Neural progenitor cell (in vitro differentiated cells): ENCODE results near the gene UFC1. TPM values are rescaled to one million over a fixed set of nuclear protein-coding genes. Genes with fewer than 3 reads are reported as not detected.

Experiments
- DNase-seq: peaks from one replicate; pipeline ENCODE4 v3.0.0-alpha.2; 2016; ENCODE audit warnings: low spot score
- H2AFZ ChIP-seq: fragments of 200-600 bp; sonication (generic); replicated peaks from 2 replicates; pipeline ENCODE4 v1.6.1; 2016; ENCODE audit warnings: antibody characterized with exemption
- H3F3A ChIP-seq: fragments of 200-600 bp; sonication (generic); 2 replicates; pipeline ENCODE4 v1.6.1; 2016; ENCODE audit warnings: antibody characterized with exemption, low read depth
- H3K27ac ChIP-seq: fragments of 200-600 bp; sonication (generic); 2 replicates; pipeline ENCODE4 v1.5.1; 2016; ENCODE audit warnings: mild to moderate bottlenecking
- H3K27me3 ChIP-seq: fragments of 200-600 bp; sonication (generic); 2 replicates; pipeline ENCODE4 v1.6.1; 2016; ENCODE audit warnings: mild to moderate bottlenecking, moderate library complexity
- H3K36me3 ChIP-seq: fragments of 200-600 bp; sonication (generic); 2 replicates; pipeline ENCODE4 v1.5.1; 2016
- H3K4me1 ChIP-seq: fragments of 200-600 bp; sonication (generic); 2 replicates; pipeline ENCODE4 v1.6.1; 2016; ENCODE audit warnings: mixed run types
- H3K4me2 ChIP-seq: fragments of 200-600 bp; sonication (generic); 2 replicates; pipeline ENCODE4 v1.6.1; 2016
- H3K4me3 ChIP-seq: fragments of 200-600 bp; sonication (generic); 2 replicates; pipeline ENCODE4 v1.5.1; 2016
- H3K79me2 ChIP-seq: fragments of 200-600 bp; sonication (generic); 2 replicates; pipeline ENCODE4 v1.6.1; 2016; ENCODE audit warnings: low read depth
- H3K9ac ChIP-seq: fragments of 200-600 bp; sonication (generic); 2 replicates; pipeline ENCODE4 v1.6.1; 2016
- H3K9me3 ChIP-seq: fragments of 200-600 bp; sonication (generic); 2 replicates; pipeline ENCODE4 v1.5.1; 2016; ENCODE audit warnings: low read depth
- H4K20me1 ChIP-seq: fragments of 200-600 bp; sonication (generic); 2 replicates; pipeline ENCODE4 v1.6.1; 2016; ENCODE audit warnings: low read depth
- H3K27ac Mint-ChIP-seq: 3 replicates; pipeline ENCODE4 v1.8.0; 2021; ENCODE audit warnings: mixed read lengths
- H3K27me3 Mint-ChIP-seq: 2 replicates; pipeline ENCODE4 v1.8.0; 2022; ENCODE audit warnings: low read depth, mild to moderate bottlenecking, inconsistent platforms, moderate library complexity, mixed read lengths; ENCODE audit not compliant: insufficient read depth
- H3K36me3 Mint-ChIP-seq: 3 replicates; pipeline ENCODE4 v1.8.0; 2021; ENCODE audit warnings: mixed read lengths
- H3K4me1 Mint-ChIP-seq: 3 replicates; pipeline ENCODE4 v1.8.0; 2021; ENCODE audit warnings: mixed read lengths
- H3K4me3 Mint-ChIP-seq: 3 replicates; pipeline ENCODE4 v1.8.0; 2021; ENCODE audit warnings: mild to moderate bottlenecking, moderate library complexity, mixed read lengths
- H3K9me3 Mint-ChIP-seq: 3 replicates; pipeline ENCODE4 v1.8.0; 2020; ENCODE audit warnings: mixed read lengths
- EZH2 ChIP-seq: fragments of 200-600 bp; sonication (generic); IDR thresholded peaks from 2 replicates; pipeline ENCODE4 v1.6.1; 2017; ENCODE audit warnings: antibody characterized with exemption, mild to moderate bottlenecking, moderate library complexity
- EZH2phosphoT487 ChIP-seq: fragments of 200-600 bp; sonication (generic); IDR thresholded peaks from 2 replicates; pipeline ENCODE4 v1.6.1; 2017; ENCODE audit warnings: antibody characterized with exemption
- total RNA-seq: library from RNA; depleted of rRNA; stranded (reverse); fragments of >200 nt; gene quantifications from 2 replicates; pipeline ENCODE4 v1.2.3, GENCODE V29; 2015; ENCODE audit warnings: low replicate concordance
- TF ChIP-seq, protein P1 (sequence below): fragments of 200-600 bp; sonication (generic); IDR thresholded peaks from 2 replicates; pipeline ENCODE4 v1.5.1; 2017; ENCODE audit warnings: antibody characterized with exemption, mild to moderate bottlenecking

The UFC1 gene
- total RNA-seq: 114 and 133 TPM in 2 replicates

DNA sequence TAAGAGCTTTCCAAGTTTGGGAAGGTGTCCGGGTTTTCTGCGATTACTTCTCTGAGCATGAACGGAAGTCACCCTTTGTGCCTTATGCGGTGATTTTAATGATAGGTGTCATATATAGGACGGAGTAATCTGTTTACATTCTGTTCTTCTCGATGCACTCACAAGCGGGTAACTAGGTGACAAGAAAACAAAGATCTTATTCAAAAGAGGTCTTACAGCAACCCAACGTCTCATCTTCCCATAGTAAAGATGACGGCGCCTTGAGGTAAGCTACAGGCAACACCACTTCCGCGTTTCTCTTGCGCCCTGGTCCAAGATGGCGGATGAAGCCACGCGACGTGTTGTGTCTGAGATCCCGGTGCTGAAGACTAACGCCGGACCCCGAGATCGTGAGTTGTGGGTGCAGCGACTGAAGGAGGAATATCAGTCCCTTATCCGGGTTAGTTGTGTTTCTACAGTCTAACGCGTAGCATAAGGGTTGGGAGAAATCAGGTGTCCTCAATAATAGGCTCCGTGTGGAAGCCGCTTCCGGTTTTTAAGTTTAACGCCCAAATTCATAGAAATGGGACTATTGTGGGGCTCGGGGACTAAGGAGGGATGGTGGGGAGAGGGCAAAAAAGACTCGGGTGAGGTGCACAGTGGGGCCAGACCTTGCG, at the start of gene UFC1:
Gene UFC1, plus strand, starts transcription at position 297 of the 656 bp plus-strand sequence. Its CDS starts 20 bp downstream, at position 317.
- H3K9me3 ChIP-seq: no peaks in the 10 kb centered on the region
- H3K4me1 ChIP-seq: no peaks in the 10 kb centered on the region
- Mint-ChIP-seq H3K36me3 (peaks cover 5% of the 10 kb centered on the region), H3K4me3 (peak within 1 kb of the TSS; percentile 99), H3K4me1 (peaks cover 23% of the 10 kb centered on the region), H3K9me3 (no peaks in the 10 kb centered on the region), H3K27me3 (peaks cover 1% of the 10 kb centered on the region), H3K27ac (peak within 1 kb of the TSS; percentile 100)
- no peak for TF ChIP-seq EZH2
- no peak for TF ChIP-seq EZH2phosphoT487
- TF ChIP-seq, protein P1, sequence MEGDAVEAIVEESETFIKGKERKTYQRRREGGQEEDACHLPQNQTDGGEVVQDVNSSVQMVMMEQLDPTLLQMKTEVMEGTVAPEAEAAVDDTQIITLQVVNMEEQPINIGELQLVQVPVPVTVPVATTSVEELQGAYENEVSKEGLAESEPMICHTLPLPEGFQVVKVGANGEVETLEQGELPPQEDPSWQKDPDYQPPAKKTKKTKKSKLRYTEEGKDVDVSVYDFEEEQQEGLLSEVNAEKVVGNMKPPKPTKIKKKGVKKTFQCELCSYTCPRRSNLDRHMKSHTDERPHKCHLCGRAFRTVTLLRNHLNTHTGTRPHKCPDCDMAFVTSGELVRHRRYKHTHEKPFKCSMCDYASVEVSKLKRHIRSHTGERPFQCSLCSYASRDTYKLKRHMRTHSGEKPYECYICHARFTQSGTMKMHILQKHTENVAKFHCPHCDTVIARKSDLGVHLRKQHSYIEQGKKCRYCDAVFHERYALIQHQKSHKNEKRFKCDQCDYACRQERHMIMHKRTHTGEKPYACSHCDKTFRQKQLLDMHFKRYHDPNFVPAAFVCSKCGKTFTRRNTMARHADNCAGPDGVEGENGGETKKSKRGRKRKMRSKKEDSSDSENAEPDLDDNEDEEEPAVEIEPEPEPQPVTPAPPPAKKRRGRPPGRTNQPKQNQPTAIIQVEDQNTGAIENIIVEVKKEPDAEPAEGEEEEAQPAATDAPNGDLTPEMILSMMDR: no peak
- DNase-seq: peak; percentile 89
- H3F3A ChIP-seq: peaks cover 12% of the 10 kb centered on the region
- H2AFZ ChIP-seq: peak within 1 kb of the TSS; percentile 96
- no peaks in the 10 kb centered on the region for H3K36me3 ChIP-seq
- H3K9ac ChIP-seq: peak within 1 kb of the TSS; percentile 91
- H4K20me1 ChIP-seq: no peaks in the 10 kb centered on the region
- peaks cover 19% of the 10 kb centered on the region for H3K79me2 ChIP-seq
- peak within 1 kb of the TSS; percentile 77 for H3K27ac ChIP-seq
- H3K4me2 ChIP-seq: peak within 1 kb of the TSS; percentile 84
- H3K4me3 ChIP-seq: peak within 1 kb of the TSS; percentile 91
- H3K27me3 ChIP-seq: no peaks in the 10 kb centered on the region

DNA sequence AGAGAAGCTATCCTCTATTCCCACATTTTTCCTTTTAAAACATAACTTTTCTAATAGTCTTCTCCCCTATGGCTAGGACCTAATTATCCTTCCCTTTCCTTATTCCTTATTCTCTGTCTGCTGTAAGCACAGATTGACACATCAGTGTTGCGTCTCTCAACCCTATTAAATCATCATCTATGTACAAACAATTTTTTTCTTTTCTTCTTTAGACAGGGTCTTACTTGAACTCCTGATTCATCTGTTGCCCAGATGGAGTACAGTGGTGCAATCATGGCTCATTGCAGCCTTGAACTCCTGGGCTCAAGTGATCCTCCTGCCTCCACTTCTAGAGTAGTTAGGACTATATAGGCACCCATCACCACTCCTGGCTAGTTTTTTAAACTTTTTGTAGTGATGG, 47.3 kb upstream of the UFC1 start:
- no peak overlapping the region for H3K27ac Mint-ChIP-seq
- no peak for DNase-seq
- H3K9me3 Mint-ChIP-seq: no peaks in the 10 kb centered on the region
- peaks cover 17% of the 10 kb centered on the region for H3K36me3 Mint-ChIP-seq
- Histone ChIP-seq H3K4me2 (no peak overlapping the region), H3K27ac (no peak overlapping the region), H3K4me1 (no peaks in the 10 kb centered on the region), H3F3A (no peaks in the 10 kb centered on the region), H3K4me3 (no peak overlapping the region), H4K20me1 (peaks cover 6% of the 10 kb centered on the region), H3K79me2 (peaks cover 69% of the 10 kb centered on the region), H3K36me3 (no peaks in the 10 kb centered on the region), H2AFZ (no peak overlapping the region), H3K27me3 (no peaks in the 10 kb centered on the region), H3K9ac (no peak overlapping the region), H3K9me3 (no peaks in the 10 kb centered on the region)
- no peak overlapping the region for H3K4me3 Mint-ChIP-seq
- no peaks in the 10 kb centered on the region for H3K4me1 Mint-ChIP-seq
- TF ChIP-seq EZH2: no peak
- TF ChIP-seq EZH2phosphoT487: no peak
- TF ChIP-seq, protein P1: no peak
- peaks cover 2% of the 10 kb centered on the region for H3K27me3 Mint-ChIP-seq

DNA sequence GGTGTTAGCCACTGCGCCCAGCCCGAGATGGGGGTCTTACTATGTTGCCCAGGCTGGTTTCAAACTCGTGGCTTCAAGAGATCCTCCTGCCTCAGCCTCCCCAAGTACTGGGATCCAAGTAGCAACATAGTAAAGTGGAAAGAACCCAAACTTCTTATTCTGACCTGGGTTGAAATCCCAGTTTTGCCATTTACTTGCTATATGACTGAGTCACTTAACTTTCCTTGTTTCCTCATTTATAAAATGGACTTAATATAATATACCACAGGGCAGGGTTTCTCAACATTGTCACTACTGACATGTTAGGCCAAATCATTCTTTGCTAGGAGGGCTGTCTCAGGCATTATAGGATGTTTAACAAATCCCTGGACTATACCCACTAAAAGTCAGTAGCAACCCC, 42.7 kb upstream of the UFC1 start:
- no peak for DNase-seq

More for the DNA sequence above, 42.7 kb upstream of the UFC1 start:
- Histone ChIP-seq H2AFZ (no peak overlapping the region), H3K9ac (no peak overlapping the region), H3K4me2 (no peak overlapping the region), H3K4me3 (no peak overlapping the region), H3K79me2 (peaks cover 90% of the 10 kb centered on the region), H3K27ac (no peak overlapping the region), H3K27me3 (no peaks in the 10 kb centered on the region), H3K9me3 (no peaks in the 10 kb centered on the region), H3K4me1 (no peaks in the 10 kb centered on the region), H3K36me3 (no peaks in the 10 kb centered on the region), H4K20me1 (peaks cover 28% of the 10 kb centered on the region), H3F3A (no peaks in the 10 kb centered on the region)
- no peaks in the 10 kb centered on the region for H3K9me3 Mint-ChIP-seq
- no peak overlapping the region for H3K4me3 Mint-ChIP-seq
- peaks cover 4% of the 10 kb centered on the region for H3K36me3 Mint-ChIP-seq
- H3K27ac Mint-ChIP-seq: no peak overlapping the region
- no peaks in the 10 kb centered on the region for H3K4me1 Mint-ChIP-seq
- peaks cover 4% of the 10 kb centered on the region for H3K27me3 Mint-ChIP-seq
- TF ChIP-seq EZH2phosphoT487 (no peak), EZH2 (no peak)
- TF ChIP-seq, protein P1: no peak
